GM20000 (cell line): ENCODE data around the gene SMARCAD1.

Source experiments
- DNase-seq: peaks from one replicate; pipeline ENCODE4 v3.0.0; 2012; ENCODE audit warnings: low spot score
- TF ChIP-seq, protein P1 (sequence below): IDR thresholded peaks from 2 replicates; pipeline ENCODE4 v1.5.1; 2012; ENCODE audit warnings: mild to moderate bottlenecking, control low read depth; ENCODE audit errors: extremely low read depth, missing control alignments

The SMARCAD1 gene

DNA sequence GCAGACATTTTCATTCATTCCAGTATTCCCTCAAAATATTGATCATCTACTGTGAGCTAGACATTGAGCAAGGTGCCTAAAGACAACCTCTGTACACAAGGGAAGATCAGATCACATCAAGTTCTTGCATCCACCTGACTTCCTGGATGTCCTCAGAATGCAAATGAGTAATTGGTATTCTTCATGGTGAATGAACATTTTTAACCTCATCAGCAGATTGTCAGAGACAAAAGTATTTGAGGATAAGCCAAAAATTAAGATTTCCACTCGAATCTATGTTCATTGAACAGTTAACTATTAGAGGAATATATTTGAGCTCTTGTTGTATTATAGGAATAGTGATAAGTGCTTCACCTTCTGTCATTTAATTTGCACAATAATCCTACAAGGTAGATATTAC, 1.3 kb downstream of the SMARCAD1 start:
- TF ChIP-seq, protein P1, sequence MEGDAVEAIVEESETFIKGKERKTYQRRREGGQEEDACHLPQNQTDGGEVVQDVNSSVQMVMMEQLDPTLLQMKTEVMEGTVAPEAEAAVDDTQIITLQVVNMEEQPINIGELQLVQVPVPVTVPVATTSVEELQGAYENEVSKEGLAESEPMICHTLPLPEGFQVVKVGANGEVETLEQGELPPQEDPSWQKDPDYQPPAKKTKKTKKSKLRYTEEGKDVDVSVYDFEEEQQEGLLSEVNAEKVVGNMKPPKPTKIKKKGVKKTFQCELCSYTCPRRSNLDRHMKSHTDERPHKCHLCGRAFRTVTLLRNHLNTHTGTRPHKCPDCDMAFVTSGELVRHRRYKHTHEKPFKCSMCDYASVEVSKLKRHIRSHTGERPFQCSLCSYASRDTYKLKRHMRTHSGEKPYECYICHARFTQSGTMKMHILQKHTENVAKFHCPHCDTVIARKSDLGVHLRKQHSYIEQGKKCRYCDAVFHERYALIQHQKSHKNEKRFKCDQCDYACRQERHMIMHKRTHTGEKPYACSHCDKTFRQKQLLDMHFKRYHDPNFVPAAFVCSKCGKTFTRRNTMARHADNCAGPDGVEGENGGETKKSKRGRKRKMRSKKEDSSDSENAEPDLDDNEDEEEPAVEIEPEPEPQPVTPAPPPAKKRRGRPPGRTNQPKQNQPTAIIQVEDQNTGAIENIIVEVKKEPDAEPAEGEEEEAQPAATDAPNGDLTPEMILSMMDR: no peak
- no peak for DNase-seq

DNA sequence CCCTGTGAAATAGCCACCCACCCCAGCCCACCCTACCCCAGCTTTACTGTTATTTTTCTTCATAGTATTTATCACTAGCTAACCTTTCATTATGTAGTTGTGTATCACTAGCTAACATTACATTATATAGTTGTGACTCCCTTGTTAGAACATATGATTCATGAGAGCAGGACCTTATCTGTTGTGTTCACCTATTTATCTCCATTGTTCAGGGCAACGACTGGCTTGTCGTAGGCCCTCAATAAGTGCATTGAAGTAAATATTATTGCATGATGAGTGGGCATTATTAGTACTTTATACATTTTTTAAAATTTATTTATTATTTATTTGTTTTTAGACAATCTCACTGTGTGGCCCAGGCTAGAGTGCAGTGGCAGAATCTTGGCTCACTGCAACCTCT, 4.2 kb downstream of the SMARCAD1 start:
- TF ChIP-seq, protein P1: no peak
- DNase-seq: no peak

DNA sequence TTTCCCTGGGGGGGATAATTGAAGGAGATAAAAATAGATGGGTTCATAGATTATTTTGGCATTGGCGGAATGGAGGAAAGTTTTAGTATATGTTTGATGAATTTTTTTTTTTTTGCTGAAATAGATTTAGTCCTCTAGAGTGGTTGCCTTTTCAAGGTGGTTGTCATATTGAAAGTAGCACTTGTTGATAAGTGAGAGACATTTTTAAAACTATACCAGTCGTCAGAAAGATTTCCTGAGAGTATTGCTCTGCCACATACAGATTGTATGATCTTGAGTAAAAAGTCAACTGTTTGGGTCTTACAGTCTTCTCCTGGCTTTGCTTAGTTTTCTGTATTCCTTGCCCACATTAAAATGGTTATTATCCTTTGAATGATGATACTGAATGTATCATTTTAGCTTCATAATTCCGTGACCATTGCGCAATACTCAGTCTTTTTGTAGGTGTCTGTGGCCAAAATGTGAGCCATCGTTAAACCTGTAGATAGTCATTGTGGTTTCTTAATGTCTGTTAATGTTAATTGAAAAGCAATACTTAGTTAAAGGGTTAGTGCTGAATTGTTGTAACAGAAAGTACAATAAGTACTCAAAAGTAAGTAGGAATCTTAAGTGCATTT, 7.1 kb downstream of the SMARCAD1 start:
- TF ChIP-seq, protein P1: no peak

DNA sequence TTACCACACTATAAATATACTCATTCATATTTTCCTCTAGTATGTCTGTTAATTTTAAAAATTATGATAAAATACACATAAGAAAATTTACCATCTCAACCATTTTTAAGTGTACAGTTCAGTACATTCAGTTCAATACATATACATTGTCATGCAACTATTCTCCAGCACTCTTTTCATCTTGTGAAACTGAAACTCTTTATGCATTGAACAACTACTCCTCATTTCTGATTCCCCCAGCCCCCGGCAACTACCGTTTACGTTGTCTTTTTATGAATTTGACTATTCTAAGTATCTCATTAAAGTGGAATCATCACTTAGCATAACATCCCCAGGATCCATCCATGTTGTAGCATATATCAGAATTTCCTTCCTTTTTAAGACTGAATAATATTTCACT, 8.7 kb downstream of the SMARCAD1 start:
- TF ChIP-seq, protein P1: no peak
- DNase-seq: no peak

More for the DNA sequence above, 7.1 kb downstream of the SMARCAD1 start:
- peak; percentile 7 for DNase-seq

DNA sequence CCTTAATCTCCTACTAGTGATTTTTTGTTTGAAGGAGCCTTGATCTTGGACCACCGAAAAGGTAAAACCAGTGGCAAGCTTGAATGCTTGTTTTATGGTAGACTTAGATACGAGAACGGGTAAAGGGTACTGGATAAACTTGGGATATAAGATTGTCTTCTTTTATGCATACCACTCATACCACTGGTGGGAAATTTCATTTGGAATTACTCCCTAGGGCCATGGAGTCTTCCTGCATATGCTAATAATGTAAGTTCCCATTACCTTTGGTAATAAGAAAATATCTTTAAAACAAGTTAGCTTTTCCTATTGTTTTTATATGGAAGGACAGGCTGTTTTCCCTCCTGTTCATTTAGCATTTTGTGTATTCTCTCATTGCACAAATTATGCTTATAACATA, 11.7 kb downstream of the SMARCAD1 start:
- TF ChIP-seq, protein P1: no peak
- no peak for DNase-seq

DNA sequence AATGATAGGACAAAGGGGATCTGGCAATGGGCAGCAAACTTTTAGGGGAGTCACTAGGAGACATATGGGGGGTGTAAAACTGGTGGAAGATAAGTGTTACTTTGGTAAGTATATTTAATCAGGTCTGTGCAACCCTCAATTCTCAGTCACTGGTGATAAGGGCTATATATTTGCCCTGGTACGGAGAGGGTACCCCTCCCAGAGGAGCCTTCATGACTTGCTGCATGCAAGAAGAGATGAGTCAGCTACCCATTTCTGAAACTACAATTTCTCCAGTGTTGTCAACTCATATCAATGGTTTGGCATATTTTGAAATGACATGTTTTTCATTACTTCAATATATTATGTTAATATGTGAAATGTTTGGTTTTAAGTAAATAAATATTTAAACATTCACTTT, 14.3 kb downstream of the SMARCAD1 start:
- no peak for DNase-seq
- TF ChIP-seq, protein P1: no peak

DNA sequence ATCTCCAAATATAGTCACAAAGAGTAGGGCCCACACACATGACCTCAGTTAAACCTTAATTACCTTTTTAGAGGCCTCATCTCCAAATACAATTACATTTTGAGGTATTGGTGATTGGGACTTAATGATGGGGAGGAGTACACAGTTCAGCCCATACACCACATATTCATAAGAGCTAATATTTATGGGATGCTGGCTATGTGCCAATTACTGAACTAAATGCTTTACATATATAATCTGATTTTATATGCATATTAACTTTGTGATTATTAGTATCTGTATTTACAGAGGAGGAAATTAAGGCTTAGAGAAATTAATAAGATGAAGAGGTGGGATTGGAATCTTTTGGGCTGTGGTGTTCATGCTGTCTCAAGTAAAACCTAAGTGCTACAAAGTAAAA, 17.8 kb downstream of the SMARCAD1 start:
- TF ChIP-seq, protein P1: no peak
- no peak for DNase-seq
